HEK293 (cell line): Measurements from ENCODE around the gene TSC22D3.

Source experiments
- KLF1 ChIP-seq: fragments of 450-650 bp; formaldehyde crosslinking; IDR thresholded peaks from 2 replicates; pipeline ENCODE4 v1.5.1; 2016; ENCODE audit warnings: missing biosample characterization, missing genetic modification characterization
- KLF7 ChIP-seq: fragments of 450-650 bp; formaldehyde crosslinking; IDR thresholded peaks from 2 replicates; pipeline ENCODE4 v1.5.1; 2016; ENCODE audit warnings: missing biosample characterization, missing genetic modification characterization, borderline replicate concordance
- OSR2 ChIP-seq: fragments of 450-650 bp; formaldehyde crosslinking; IDR thresholded peaks from 2 replicates; pipeline ENCODE4 v1.5.1; 2016; ENCODE audit warnings: missing biosample characterization, missing genetic modification characterization
- RBAK ChIP-seq: fragments of 450-650 bp; formaldehyde crosslinking; IDR thresholded peaks from 2 replicates; pipeline ENCODE4 v1.5.1; 2016; ENCODE audit warnings: missing biosample characterization, missing genetic modification characterization
- SCRT2 ChIP-seq: fragments of 450-650 bp; formaldehyde crosslinking; IDR thresholded peaks from 2 replicates; pipeline ENCODE4 v1.5.1; 2016; ENCODE audit warnings: missing biosample characterization, missing genetic modification characterization
- YY1 ChIP-seq: fragments of 450-650 bp; formaldehyde crosslinking; IDR thresholded peaks from 2 replicates; pipeline ENCODE4 v1.5.1; 2018; ENCODE audit warnings: missing biosample characterization, missing genetic modification characterization
- ZEB2 ChIP-seq: fragments of 450-650 bp; formaldehyde crosslinking; IDR thresholded peaks from 2 replicates; pipeline ENCODE4 v1.5.1; 2016; ENCODE audit warnings: missing biosample characterization, missing genetic modification characterization
- ZFP37 ChIP-seq: fragments of 450-650 bp; formaldehyde crosslinking; IDR thresholded peaks from 2 replicates; pipeline ENCODE4 v1.5.1; 2016; ENCODE audit warnings: missing biosample characterization, missing genetic modification characterization
- ZNF140 ChIP-seq: fragments of 450-650 bp; formaldehyde crosslinking; IDR thresholded peaks from 2 replicates; pipeline ENCODE4 v1.5.1; 2016; ENCODE audit warnings: missing biosample characterization, missing genetic modification characterization
- ZNF157 ChIP-seq: fragments of 450-650 bp; formaldehyde crosslinking; IDR thresholded peaks from 2 replicates; pipeline ENCODE4 v1.5.1; 2016; ENCODE audit warnings: missing biosample characterization, missing genetic modification characterization
- ZNF169 ChIP-seq: fragments of 450-650 bp; formaldehyde crosslinking; IDR thresholded peaks from 2 replicates; pipeline ENCODE4 v1.5.1; 2016; ENCODE audit warnings: missing biosample characterization, missing genetic modification characterization
- ZNF18 ChIP-seq: fragments of 450-650 bp; formaldehyde crosslinking; IDR thresholded peaks from 2 replicates; pipeline ENCODE4 v1.5.1; 2016; ENCODE audit warnings: missing biosample characterization, missing genetic modification characterization
- ZNF202 ChIP-seq: fragments of 450-650 bp; formaldehyde crosslinking; IDR thresholded peaks from 2 replicates; pipeline ENCODE4 v1.5.1; 2016; ENCODE audit warnings: missing biosample characterization, missing genetic modification characterization, borderline replicate concordance
- ZNF302 ChIP-seq: fragments of 450-650 bp; formaldehyde crosslinking; IDR thresholded peaks from 2 replicates; pipeline ENCODE4 v1.5.1; 2016; ENCODE audit warnings: missing biosample characterization, missing genetic modification characterization, low read depth
- ZNF335 ChIP-seq: fragments of 450-650 bp; formaldehyde crosslinking; conservative IDR thresholded peaks from 2 replicates; pipeline ENCODE4 v1.5.1; 2016; ENCODE audit warnings: missing biosample characterization, missing genetic modification characterization
- ZNF473 ChIP-seq: fragments of 450-650 bp; formaldehyde crosslinking; IDR thresholded peaks from 2 replicates; pipeline ENCODE4 v1.5.1; 2017; ENCODE audit warnings: missing biosample characterization, missing genetic modification characterization
- ZNF501 ChIP-seq: fragments of 450-650 bp; formaldehyde crosslinking; IDR thresholded peaks from 2 replicates; pipeline ENCODE4 v1.5.1; 2016; ENCODE audit warnings: missing biosample characterization, missing genetic modification characterization
- ZNF544 ChIP-seq: fragments of 450-650 bp; formaldehyde crosslinking; IDR thresholded peaks from 2 replicates; pipeline ENCODE4 v1.5.0; 2017; ENCODE audit warnings: missing biosample characterization, missing genetic modification characterization
- ZNF548 ChIP-seq: fragments of 450-650 bp; formaldehyde crosslinking; IDR thresholded peaks from 2 replicates; pipeline ENCODE4 v1.5.1; 2016; ENCODE audit warnings: missing biosample characterization, missing genetic modification characterization
- ZNF571 ChIP-seq: fragments of 450-650 bp; formaldehyde crosslinking; IDR thresholded peaks from 2 replicates; pipeline ENCODE4 v1.5.0; 2017; ENCODE audit warnings: missing biosample characterization, missing genetic modification characterization
- ZNF585B ChIP-seq: fragments of 450-650 bp; formaldehyde crosslinking; IDR thresholded peaks from 2 replicates; pipeline ENCODE4 v1.5.1; 2016; ENCODE audit warnings: missing biosample characterization, missing genetic modification characterization
- ZNF626 ChIP-seq: fragments of 450-650 bp; sonication (Bioruptor Pico); formaldehyde crosslinking; IDR thresholded peaks from 2 replicates; pipeline ENCODE4 v1.5.1; 2018; ENCODE audit warnings: missing biosample characterization, missing genetic modification characterization, inconsistent platforms
- ZNF658 ChIP-seq: fragments of 450-650 bp; formaldehyde crosslinking; IDR thresholded peaks from 2 replicates; pipeline ENCODE4; 2016; ENCODE audit warnings: missing biosample characterization, missing genetic modification characterization
- ZNF670 ChIP-seq: fragments of 450-650 bp; formaldehyde crosslinking; IDR thresholded peaks from 2 replicates; pipeline ENCODE4 v1.5.1; 2016; ENCODE audit warnings: missing biosample characterization, missing genetic modification characterization, low read depth
- ZNF701 ChIP-seq: fragments of 450-650 bp; formaldehyde crosslinking; IDR thresholded peaks from 2 replicates; pipeline ENCODE4 v1.5.1; 2016; ENCODE audit warnings: missing biosample characterization, missing genetic modification characterization
- ZSCAN23 ChIP-seq: fragments of 450-650 bp; formaldehyde crosslinking; IDR thresholded peaks from 2 replicates; pipeline ENCODE4 v1.5.1; 2016; ENCODE audit warnings: missing biosample characterization, missing genetic modification characterization
- TF ChIP-seq, protein P1 (sequence below): fragments of 450-650 bp; formaldehyde crosslinking; IDR thresholded peaks from 2 replicates; pipeline ENCODE4 v1.5.1; 2016; ENCODE audit warnings: missing biosample characterization, missing genetic modification characterization
- TF ChIP-seq, protein P2 (sequence below): fragments of 450-650 bp; formaldehyde crosslinking; IDR thresholded peaks from 2 replicates; pipeline ENCODE4 v1.5.1; 2016; ENCODE audit warnings: missing biosample characterization, missing genetic modification characterization
- TF ChIP-seq, protein P3 (sequence below): fragments of 450-650 bp; formaldehyde crosslinking; IDR thresholded peaks from 2 replicates; pipeline ENCODE4 v1.5.1; 2016; ENCODE audit warnings: missing biosample characterization, missing genetic modification characterization
- TF ChIP-seq, protein P4 (sequence below): fragments of 450-650 bp; IDR thresholded peaks from 2 replicates; pipeline ENCODE4 v1.5.1; 2018; ENCODE audit warnings: missing biosample characterization, mild to moderate bottlenecking, missing genetic modification characterization

The TSC22D3 gene

DNA sequence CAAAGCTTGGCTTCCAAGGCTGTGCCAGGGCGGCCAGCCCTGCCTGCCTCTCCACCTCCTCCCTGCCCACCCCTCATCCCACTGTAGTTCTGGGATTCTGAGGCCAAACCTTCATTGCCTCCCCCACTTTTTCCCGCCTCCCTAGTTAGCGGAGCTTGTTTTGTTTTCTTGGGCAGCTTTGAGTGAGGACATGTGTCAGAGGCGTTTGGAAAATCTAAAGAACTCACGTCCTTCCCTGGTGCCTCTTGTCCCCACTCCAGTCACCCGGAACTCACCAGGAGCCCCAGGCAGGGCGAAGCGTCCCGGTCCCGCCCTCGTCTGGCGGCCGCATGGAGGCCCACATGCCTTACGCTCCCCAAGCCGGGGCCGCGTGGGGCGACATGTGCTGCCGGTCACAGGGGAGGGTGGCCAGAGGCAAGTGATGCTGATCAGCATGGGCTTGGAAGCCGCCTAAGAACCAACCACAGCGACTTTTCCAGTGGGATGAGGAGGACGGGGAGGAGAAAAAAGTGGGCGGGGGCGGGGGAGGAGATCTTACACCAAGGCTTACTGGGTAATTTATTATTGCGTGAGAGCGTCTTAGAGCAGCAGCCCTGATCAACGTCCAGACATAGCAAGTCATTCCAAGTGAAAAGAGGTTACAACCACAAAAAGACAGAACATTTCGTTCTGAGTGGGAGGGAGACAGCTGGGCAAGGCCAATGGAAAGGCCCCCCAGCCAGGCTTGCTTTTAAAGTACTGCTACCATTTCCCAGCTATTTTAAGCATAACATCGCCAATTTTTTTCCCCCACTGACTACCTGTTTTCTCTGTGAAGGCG is 98.8 kb downstream of the TSC22D3 start (continued):
- TF ChIP-seq ZNF335 (tag by site-specific recombination) (peak; percentile 82), KLF1 (tag by site-specific recombination) (peak; percentile 35; the same call in 1 of the 2 replicates), ZNF626 (tag by site-specific recombination) (no peak), ZNF501 (tag by site-specific recombination) (no peak), ZNF18 (no peak), OSR2 (tag by site-specific recombination) (peak; percentile 30; the same call in 1 of the 2 replicates), ZNF658 (tag by site-specific recombination) (no peak), ZNF585B (tag by site-specific recombination) (no peak), YY1 (tag by site-specific recombination) (no peak), KLF7 (tag by site-specific recombination) (peak; percentile 33; the same call in 1 of the 2 replicates), RBAK (tag by site-specific recombination) (no peak), ZFP37 (tag by site-specific recombination) (no peak), ZNF202 (tag by site-specific recombination) (no peak), ZNF473 (tag by site-specific recombination) (no peak), ZNF302 (tag by site-specific recombination) (no peak), ZNF140 (tag by site-specific recombination) (no peak), ZNF670 (tag by site-specific recombination) (no peak), SCRT2 (no peak), ZNF157 (no peak), ZNF548 (tag by site-specific recombination) (no peak), ZEB2 (tag by site-specific recombination) (peak; percentile 61; the same call in 1 of the 2 replicates), ZNF544 (tag by site-specific recombination) (no peak), ZNF571 (no peak), ZSCAN23 (no peak), ZNF701 (tag by site-specific recombination) (no peak), ZNF169 (tag by site-specific recombination) (no peak)
- TF ChIP-seq, protein P1, sequence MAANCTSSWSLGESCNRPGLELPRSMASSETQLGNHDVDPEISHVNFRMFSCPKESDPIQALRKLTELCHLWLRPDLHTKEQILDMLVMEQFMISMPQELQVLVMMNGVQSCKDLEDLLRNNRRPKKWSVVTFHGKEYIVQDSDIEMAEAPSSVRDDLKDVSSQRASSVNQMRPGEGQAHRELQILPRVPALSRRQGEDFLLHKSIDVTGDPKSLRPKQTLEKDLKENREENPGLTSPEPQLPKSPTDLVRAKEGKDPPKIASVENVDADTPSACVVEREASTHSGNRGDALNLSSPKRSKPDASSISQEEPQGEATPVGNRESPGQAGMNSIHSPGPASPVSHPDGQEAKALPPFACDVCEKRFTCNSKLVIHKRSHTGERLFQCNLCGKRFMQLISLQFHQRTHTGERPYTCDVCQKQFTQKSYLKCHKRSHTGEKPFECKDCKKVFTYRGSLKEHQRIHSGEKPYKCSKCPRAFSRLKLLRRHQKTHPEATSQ (tag by site-specific recombination): peak; percentile 56; the same call in 1 of the 2 replicates
- TF ChIP-seq, protein P2, sequence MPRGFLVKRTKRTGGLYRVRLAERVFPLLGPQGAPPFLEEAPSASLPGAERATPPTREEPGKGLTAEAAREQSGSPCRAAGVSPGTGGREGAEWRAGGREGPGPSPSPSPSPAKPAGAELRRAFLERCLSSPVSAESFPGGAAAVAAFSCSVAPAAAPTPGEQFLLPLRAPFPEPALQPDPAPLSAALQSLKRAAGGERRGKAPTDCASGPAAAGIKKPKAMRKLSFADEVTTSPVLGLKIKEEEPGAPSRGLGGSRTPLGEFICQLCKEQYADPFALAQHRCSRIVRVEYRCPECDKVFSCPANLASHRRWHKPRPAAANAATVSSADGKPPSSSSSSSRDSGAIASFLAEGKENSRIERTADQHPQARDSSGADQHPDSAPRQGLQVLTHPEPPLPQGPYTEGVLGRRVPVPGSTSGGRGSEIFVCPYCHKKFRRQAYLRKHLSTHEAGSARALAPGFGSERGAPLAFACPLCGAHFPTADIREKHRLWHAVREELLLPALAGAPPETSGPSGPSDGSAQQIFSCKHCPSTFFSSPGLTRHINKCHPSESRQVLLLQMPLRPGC (tag by site-specific recombination): 0 out of 2 replicates have a peak, but pooled peaks have one; percentile 15
- TF ChIP-seq, protein P3, sequence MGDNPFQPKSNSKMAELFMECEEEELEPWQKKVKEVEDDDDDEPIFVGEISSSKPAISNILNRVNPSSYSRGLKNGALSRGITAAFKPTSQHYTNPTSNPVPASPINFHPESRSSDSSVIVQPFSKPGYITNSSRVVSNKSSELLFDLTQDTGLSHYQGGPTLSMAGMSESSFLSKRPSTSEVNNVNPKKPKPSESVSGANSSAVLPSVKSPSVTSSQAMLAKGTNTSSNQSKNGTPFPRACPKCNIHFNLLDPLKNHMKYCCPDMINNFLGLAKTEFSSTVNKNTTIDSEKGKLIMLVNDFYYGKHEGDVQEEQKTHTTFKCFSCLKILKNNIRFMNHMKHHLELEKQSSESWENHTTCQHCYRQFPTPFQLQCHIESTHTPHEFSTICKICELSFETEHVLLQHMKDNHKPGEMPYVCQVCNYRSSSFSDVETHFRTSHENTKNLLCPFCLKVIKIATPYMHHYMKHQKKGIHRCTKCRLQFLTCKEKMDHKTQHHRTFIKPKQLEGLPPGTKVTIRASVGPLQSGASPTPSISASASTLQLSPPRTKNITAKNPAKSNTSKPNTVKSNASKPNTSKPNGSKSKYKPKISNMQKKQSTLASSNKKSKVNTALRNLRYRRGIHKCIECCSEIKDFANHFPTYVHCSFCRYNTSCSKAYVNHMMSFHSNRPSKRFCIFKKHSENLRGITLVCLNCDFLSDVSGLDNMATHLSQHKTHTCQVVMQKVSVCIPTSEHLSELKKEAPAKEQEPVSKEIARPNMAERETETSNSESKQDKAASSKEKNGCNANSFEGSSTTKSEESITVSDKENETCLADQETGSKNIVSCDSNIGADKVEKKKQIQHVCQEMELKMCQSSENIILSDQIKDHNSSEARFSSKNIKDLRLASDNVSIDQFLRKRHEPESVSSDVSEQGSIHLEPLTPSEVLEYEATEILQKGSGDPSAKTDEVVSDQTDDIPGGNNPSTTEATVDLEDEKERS (tag by site-specific recombination): no peak
- TF ChIP-seq, protein P4, sequence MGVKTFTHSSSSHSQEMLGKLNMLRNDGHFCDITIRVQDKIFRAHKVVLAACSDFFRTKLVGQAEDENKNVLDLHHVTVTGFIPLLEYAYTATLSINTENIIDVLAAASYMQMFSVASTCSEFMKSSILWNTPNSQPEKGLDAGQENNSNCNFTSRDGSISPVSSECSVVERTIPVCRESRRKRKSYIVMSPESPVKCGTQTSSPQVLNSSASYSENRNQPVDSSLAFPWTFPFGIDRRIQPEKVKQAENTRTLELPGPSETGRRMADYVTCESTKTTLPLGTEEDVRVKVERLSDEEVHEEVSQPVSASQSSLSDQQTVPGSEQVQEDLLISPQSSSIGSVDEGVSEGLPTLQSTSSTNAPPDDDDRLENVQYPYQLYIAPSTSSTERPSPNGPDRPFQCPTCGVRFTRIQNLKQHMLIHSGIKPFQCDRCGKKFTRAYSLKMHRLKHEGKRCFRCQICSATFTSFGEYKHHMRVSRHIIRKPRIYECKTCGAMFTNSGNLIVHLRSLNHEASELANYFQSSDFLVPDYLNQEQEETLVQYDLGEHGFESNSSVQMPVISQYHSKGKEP (tag by site-specific recombination): no peak; the same call in 1 of the 2 replicates
